Right lobe of liver (tissue), 4 donors: ENCODE data around the gene SPATS2L.

Experiments
- POLR2A ChIP-seq: fragments of 450-650 bp; IDR thresholded peaks from one replicate; pipeline ENCODE4 v1.6.1; 2017; ENCODE audit warnings: antibody characterized with exemption, mild to moderate bottlenecking
- TF ChIP-seq, protein P1 (sequence below), 4 donors: fragments of 200-600 bp in 3 of 4; fragments of 450-650 bp in 1 of 4; IDR thresholded peaks; one replicate each; pipeline versions ENCODE4 v1.5.1 to v1.8.0; 2016 to 2022; ENCODE audit warnings: antibody characterized with exemption in 4 of 4, mild to moderate bottlenecking in 2 of 4
- donor health status: DM: no; HTN: no; CAD: no.
- donor health status: DM: no; HTN: no; CAD: no.
- donor health status: DM: no; HTN: yes; CAD: no.

DNA sequence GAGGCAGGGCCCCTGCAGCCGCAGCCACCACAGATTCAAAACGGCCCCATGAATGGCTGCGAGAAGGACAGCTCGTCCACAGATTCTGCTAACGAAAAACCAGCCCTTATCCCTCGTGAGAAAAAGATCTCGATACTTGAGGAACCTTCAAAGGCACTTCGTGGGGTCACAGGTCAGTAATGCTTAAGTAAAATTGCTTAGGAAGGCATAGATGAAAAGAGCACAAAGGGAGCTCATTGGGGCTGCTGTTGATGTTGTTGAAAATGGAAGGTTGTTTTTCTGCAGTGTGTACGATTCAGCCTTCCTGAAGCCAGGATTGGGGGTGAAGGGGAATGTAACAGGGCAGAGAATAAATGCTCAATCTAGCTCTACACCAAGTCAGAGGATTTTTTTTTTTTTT lies 112.8 kb downstream of the SPATS2L start:
- TF ChIP-seq, protein P1, sequence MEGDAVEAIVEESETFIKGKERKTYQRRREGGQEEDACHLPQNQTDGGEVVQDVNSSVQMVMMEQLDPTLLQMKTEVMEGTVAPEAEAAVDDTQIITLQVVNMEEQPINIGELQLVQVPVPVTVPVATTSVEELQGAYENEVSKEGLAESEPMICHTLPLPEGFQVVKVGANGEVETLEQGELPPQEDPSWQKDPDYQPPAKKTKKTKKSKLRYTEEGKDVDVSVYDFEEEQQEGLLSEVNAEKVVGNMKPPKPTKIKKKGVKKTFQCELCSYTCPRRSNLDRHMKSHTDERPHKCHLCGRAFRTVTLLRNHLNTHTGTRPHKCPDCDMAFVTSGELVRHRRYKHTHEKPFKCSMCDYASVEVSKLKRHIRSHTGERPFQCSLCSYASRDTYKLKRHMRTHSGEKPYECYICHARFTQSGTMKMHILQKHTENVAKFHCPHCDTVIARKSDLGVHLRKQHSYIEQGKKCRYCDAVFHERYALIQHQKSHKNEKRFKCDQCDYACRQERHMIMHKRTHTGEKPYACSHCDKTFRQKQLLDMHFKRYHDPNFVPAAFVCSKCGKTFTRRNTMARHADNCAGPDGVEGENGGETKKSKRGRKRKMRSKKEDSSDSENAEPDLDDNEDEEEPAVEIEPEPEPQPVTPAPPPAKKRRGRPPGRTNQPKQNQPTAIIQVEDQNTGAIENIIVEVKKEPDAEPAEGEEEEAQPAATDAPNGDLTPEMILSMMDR (IDR thresholded peaks at IDR 0.05) = no peak
- no peak for TF ChIP-seq POLR2A
